COLO668 (cell line): ENCODE results near the gene RASGEF1C.

Experiments
- DNase-seq: peaks from one replicate; lab custom pipeline; 2025; ENCODE audit not compliant: unreplicated experiment; lab: John Stamatoyannopoulos, UW

Gene RASGEF1C

DNA sequence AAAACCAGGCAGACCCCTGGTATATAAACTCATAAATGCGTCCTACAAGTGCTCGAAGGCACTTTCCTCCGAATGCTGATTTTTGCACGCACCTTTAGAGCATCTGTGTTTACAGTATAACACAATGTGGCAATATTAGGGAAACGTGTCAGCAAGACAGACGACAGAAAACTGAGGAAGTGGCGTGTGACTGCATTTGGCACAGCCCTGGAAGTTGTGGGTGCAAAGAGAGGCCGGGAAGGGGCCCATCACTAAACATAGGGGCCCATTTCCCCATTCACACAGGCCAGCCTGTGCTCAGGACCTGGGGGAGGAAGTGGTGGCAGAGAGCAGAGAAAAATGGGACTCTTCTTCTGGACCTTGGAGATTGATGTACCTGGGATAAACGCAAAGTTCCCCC is 48.2 kb downstream of the RASGEF1C start:
- DNase-seq, result no peak

GRCh38 chr5:180160215-180160614 is 48.8 kb downstream of the RASGEF1C start:
- no peak for DNase-seq

DNA sequence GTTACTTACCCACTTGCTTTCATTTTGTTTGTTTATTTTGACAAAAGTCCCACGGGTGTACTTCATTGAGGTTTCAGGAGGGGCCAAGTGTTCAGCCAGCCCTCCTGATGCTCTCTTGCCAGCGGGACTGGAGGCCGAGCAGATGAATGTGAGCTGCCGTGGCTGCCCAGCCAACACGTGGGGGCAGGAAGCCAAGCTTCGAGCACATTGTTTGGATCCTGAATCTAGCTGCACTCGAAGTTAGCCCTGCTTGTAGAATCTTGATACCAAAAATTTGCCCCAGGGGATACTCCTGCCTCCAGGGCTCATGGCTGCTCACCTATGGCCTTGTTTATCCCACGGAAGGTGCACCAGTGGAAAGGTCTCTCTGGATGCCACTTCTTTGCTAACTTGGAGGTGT is 49.3 kb downstream of the RASGEF1C start:
- DNase-seq, result no peak

DNA sequence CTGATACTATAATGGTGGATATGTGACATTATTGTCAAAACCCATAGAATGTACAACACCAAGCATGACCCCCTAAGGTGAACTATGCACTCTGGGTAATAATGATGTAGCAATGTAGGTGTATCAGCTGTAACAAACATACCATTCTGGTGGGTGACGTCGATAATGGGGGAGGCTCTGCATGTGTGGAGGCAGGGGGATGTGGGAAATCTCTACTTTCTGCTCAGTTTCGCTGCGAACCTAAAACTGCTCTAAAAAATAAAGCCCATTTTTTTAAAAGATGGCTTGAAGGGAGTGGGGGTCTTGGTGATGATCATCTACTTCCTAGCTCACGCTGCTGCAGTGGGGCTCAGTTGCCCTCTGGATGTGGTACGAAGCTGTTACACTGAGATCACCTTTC is 51.1 kb downstream of the RASGEF1C start:
- no peak for DNase-seq

GRCh38 chr5:180156141-180156540 is 52.9 kb downstream of the RASGEF1C start:
- DNase-seq, result no peak

GRCh38 chr5:180155365-180155926 is 53.6 kb downstream of the RASGEF1C start:
- DNase-seq, result no peak

DNA sequence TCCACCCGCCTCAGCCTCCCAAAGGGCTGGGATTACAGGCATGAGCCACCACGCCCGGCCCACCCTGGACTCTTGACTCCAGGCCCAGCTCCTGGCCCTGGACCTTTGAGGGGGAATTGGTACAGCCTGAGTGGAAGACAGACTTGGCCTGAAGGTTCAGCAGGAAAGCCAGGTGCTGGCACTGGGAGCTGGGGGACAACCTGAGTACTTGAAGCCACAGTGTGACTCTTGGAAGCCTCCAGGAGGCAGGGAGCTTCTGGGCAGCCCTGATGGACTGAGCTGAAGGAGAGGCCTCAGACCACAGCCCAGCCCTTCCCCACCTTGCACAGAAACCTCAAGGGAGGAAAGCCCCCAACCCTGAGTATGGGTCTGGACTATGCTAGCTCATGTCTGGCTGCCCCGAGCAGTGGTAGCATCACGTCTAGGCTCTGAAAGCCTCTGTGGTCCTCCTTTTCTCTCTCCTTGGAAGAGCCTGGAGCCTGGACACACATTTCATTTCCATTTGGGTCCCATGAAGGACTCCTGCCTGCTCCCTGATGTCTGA is 54.1 kb downstream of the RASGEF1C start:
- no peak for DNase-seq

GRCh38 chr5:180153991-180154390 is 55.0 kb downstream of the RASGEF1C start:
- DNase-seq, result no peak

DNA sequence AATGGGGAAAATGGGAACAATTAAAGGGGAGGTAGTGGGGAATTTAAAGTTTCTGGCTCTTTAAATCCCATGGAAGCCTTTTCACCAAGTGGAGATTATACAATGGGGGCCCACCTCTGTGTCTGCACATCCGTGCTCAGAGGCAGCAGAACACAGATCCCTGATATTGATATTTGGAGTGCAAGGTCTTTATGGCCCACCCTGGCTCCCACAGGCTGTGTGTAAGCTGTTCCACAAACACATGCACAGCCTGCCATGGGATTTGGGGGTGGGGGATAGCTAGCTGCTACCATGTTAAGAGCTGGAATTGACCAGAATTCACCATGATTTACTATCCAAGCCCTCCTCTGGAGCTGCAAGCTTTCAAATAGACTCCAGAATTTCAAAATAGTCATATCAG is 55.9 kb downstream of the RASGEF1C start:
- no peak for DNase-seq

DNA sequence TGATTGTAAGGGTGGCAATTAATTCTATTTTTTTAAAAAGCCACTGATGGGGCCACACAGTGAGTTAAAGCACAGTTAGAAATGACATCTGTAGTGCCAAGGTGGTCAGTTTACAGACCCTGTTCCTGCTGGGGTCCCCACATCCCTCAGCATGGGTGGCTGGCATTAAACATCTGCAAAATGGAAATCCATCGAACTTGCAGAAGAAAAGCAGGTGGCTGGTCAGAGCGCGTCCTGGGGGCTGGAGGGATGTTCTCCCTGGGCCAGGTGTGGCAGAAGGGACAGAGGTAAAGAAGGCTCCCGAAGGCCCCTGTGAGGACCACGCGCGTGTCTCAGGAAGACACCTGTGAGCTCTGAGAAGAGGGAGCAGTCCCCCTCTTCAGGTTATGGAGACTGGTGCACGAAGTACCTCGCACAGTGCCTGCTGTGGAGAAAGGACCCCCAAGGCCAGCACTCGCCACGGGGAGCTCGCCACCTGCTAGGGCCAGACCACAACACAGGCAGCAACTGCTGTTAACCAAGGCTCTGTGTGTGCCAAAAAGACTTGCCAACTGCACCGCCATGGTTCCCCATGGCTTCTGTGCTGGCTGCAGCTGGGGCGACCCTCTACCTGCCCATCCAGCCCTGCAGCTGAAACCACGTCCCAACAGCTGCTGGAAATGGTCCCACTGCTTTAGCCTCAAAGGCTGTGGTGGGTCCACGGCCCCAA is 65.2 kb downstream of the RASGEF1C start:
- no peak for DNase-seq

GRCh38 chr5:180142824-180143610 is 66.0 kb downstream of the RASGEF1C start:
- DNase-seq, result no peak

GRCh38 chr5:180142021-180142765 is 66.8 kb downstream of the RASGEF1C start:
- no peak for DNase-seq

GRCh38 chr5:180141068-180141660 is 67.8 kb downstream of the RASGEF1C start:
- DNase-seq, result no peak

- no peak for DNase-seq
Measured at GRCh38 chr5:180140571-180140970, 68.4 kb downstream of the RASGEF1C start.

DNA sequence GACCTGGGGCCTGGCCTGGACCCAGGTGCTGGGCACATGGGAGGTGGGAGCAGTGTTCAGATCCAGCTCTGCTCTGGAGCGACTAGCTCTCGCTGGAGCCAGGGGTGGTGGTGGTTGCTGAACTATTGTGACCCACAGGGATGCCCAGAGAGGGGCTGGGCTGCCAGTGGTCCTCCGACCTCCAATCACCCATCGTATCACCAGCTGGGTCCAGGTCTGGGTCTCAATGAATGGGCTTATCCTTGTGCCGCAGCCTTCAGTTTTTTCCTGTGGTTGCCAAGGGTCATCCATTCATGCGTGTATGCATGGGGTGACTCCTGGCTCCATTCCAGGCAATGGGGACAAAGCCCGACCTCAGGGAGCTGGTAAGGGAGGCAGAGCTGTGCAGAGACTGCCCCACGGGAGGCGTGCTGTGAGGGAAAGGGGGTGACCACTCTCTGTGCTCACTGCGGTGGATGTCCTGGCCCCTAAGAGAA is 68.9 kb downstream of the RASGEF1C start:
- DNase-seq, result no peak

GRCh38 chr5:180139731-180140055 is 69.3 kb downstream of the RASGEF1C start:
- no peak for DNase-seq

GRCh38 chr5:180138976-180139730 is 69.9 kb downstream of the RASGEF1C start:
- DNase-seq, result no peak

- DNase-seq, result no peak
Measured at GRCh38 chr5:180138214-180138975, 70.6 kb downstream of the RASGEF1C start.
